NOMO-1 (cell line): ENCODE measurements around the gene MEP1B.
"Not testable (repeated sequence)": the region's sequence is repeated elsewhere in the genome, so short reads cannot be mapped to it uniquely, and the experiment has no call there.

Experiments used
- DNase-seq, 2 experiments: peaks; one replicate each; lab custom pipeline; 2025; ENCODE audit not compliant: unreplicated experiment in 2 of 2; lab: John Stamatoyannopoulos, UW

Gene MEP1B

GRCh38 chr18:32189790-32190189, at the start of gene MEP1B:
MEP1B (plus strand) TSS chr18:32190039; CDS start chr18:32190071, 32 bp downstream.
- DNase-seq, result no peak

GRCh38 chr18:32148185-32148870, 41.5 kb upstream of the MEP1B start:
- DNase-seq, result no peak

- DNase-seq, result no peak
Measured at GRCh38 chr18:32152705-32153448, 37.0 kb upstream of the MEP1B start.

GRCh38 chr18:32156855-32157254, 33.0 kb upstream of the MEP1B start:
- peak in 1 of 2 experiments; percentile 16 for DNase-seq

GRCh38 chr18:32157580-32157979, 32.3 kb upstream of the MEP1B start:
- DNase-seq, result no peak

- peak; percentile 50 to 81 for DNase-seq
Measured at GRCh38 chr18:32158108-32158624, 31.7 kb upstream of the MEP1B start.

GRCh38 chr18:32158631-32159030, 31.2 kb upstream of the MEP1B start:
- DNase-seq, result not testable (repeated sequence)

- DNase-seq, result no peak
Measured at GRCh38 chr18:32160547-32160946, 29.3 kb upstream of the MEP1B start.

- no peak for DNase-seq
Measured at GRCh38 chr18:32167980-32168730, 21.7 kb upstream of the MEP1B start.

GRCh38 chr18:32173654-32174053, 16.2 kb upstream of the MEP1B start:
- no peak for DNase-seq

- no peak for DNase-seq
Measured at GRCh38 chr18:32174719-32175118, 15.1 kb upstream of the MEP1B start.

GRCh38 chr18:32175265-32175664, 14.6 kb upstream of the MEP1B start:
- no peak for DNase-seq

GRCh38 chr18:32176745-32177144, 13.1 kb upstream of the MEP1B start:
- not testable (repeated sequence) for DNase-seq

GRCh38 chr18:32177530-32177929, 12.3 kb upstream of the MEP1B start:
- no peak for DNase-seq

- DNase-seq, result no peak
Measured at GRCh38 chr18:32183503-32183902, 6.3 kb upstream of the MEP1B start.

GRCh38 chr18:32190209-32190608, 370 bp downstream of the MEP1B start:
- no peak for DNase-seq

- no peak for DNase-seq
Measured at GRCh38 chr18:32195881-32196815, 6.3 kb downstream of the MEP1B start.

GRCh38 chr18:32200766-32201165, 10.9 kb downstream of the MEP1B start:
- DNase-seq, result no peak

GRCh38 chr18:32201948-32202672, 12.3 kb downstream of the MEP1B start:
- no peak for DNase-seq

GRCh38 chr18:32208023-32208422, 18.2 kb downstream of the MEP1B start:
- no peak for DNase-seq
